ENCODE results near the gene TSC22D2.

DNA sequence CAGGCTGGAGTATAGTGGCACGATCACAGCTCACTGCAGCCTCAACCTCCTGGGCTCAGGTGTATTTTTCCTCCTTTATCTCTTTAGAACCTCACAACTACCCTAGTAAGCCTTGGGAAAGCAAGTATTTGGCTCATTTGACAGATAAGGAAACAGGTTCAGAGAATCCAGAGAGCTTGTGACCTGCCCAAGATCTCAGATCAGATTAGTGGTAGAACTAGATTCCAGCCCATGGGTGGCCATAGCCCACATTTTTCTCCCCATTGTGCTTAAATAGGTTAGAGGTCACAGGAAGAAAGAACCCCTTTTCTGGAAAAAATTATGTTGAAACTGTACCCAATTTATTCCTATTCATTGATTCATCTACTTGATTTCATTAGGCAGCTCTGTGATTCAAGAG lies 64.3 kb downstream of the TSC22D2 start:
- TF ChIP-seq FOSL1 (IDR thresholded peaks at IDR 0.05; ENCODE audit: low read depth) (no peak), SIN3A (IDR thresholded peaks at IDR 0.05; ENCODE audit: low read depth) (no peak), POLR2A (IDR thresholded peaks at IDR 0.05; ENCODE audit: borderline replicate concordance, extremely low read depth, insufficient read depth, insufficient read length) (no peak), CEBPB (IDR thresholded peaks at IDR 0.05; ENCODE audit: low read depth) (no peak), EZH2phosphoT487 (IDR thresholded peaks at IDR 0.05; ENCODE audit: borderline replicate concordance) (no peak), EZH2 (IDR thresholded peaks at IDR 0.05) (no peak), POLR2AphosphoS5 (IDR thresholded peaks at IDR 0.05; ENCODE audit: low read depth, low read length) (no peak), JUND (IDR thresholded peaks at IDR 0.05) (no peak)
- TF ChIP-seq, protein P1, sequence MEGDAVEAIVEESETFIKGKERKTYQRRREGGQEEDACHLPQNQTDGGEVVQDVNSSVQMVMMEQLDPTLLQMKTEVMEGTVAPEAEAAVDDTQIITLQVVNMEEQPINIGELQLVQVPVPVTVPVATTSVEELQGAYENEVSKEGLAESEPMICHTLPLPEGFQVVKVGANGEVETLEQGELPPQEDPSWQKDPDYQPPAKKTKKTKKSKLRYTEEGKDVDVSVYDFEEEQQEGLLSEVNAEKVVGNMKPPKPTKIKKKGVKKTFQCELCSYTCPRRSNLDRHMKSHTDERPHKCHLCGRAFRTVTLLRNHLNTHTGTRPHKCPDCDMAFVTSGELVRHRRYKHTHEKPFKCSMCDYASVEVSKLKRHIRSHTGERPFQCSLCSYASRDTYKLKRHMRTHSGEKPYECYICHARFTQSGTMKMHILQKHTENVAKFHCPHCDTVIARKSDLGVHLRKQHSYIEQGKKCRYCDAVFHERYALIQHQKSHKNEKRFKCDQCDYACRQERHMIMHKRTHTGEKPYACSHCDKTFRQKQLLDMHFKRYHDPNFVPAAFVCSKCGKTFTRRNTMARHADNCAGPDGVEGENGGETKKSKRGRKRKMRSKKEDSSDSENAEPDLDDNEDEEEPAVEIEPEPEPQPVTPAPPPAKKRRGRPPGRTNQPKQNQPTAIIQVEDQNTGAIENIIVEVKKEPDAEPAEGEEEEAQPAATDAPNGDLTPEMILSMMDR (IDR thresholded peaks at IDR 0.05 in 2 of 3, conservative IDR thresholded peaks at IDR 0.05 in 1 of 3; ENCODE audit: borderline replicate concordance in 1 of 3, insufficient read depth in 1 of 3, low read depth in 2 of 3, low read length in 2 of 3) = no peak
- TF ChIP-seq, protein P2, sequence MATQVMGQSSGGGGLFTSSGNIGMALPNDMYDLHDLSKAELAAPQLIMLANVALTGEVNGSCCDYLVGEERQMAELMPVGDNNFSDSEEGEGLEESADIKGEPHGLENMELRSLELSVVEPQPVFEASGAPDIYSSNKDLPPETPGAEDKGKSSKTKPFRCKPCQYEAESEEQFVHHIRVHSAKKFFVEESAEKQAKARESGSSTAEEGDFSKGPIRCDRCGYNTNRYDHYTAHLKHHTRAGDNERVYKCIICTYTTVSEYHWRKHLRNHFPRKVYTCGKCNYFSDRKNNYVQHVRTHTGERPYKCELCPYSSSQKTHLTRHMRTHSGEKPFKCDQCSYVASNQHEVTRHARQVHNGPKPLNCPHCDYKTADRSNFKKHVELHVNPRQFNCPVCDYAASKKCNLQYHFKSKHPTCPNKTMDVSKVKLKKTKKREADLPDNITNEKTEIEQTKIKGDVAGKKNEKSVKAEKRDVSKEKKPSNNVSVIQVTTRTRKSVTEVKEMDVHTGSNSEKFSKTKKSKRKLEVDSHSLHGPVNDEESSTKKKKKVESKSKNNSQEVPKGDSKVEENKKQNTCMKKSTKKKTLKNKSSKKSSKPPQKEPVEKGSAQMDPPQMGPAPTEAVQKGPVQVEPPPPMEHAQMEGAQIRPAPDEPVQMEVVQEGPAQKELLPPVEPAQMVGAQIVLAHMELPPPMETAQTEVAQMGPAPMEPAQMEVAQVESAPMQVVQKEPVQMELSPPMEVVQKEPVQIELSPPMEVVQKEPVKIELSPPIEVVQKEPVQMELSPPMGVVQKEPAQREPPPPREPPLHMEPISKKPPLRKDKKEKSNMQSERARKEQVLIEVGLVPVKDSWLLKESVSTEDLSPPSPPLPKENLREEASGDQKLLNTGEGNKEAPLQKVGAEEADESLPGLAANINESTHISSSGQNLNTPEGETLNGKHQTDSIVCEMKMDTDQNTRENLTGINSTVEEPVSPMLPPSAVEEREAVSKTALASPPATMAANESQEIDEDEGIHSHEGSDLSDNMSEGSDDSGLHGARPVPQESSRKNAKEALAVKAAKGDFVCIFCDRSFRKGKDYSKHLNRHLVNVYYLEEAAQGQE (IDR thresholded peaks at IDR 0.05; ENCODE audit: low read depth) = no peak
- TF ChIP-seq, protein P3, sequence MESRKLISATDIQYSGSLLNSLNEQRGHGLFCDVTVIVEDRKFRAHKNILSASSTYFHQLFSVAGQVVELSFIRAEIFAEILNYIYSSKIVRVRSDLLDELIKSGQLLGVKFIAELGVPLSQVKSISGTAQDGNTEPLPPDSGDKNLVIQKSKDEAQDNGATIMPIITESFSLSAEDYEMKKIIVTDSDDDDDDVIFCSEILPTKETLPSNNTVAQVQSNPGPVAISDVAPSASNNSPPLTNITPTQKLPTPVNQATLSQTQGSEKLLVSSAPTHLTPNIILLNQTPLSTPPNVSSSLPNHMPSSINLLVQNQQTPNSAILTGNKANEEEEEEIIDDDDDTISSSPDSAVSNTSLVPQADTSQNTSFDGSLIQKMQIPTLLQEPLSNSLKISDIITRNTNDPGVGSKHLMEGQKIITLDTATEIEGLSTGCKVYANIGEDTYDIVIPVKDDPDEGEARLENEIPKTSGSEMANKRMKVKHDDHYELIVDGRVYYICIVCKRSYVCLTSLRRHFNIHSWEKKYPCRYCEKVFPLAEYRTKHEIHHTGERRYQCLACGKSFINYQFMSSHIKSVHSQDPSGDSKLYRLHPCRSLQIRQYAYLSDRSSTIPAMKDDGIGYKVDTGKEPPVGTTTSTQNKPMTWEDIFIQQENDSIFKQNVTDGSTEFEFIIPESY (IDR thresholded peaks at IDR 0.05; ENCODE audit: extremely low read depth, insufficient replicate concordance, low read length) = no peak

All from HCT116 (cell line).